Lower lobe of right lung (tissue), 2 donors: ENCODE results near the gene ENTPD2. TPM values are rescaled to one million over a fixed set of nuclear protein-coding genes. Genes with fewer than 3 reads are reported as not detected.

ENCODE experiments used
- ATAC-seq, 2 donors: fragments of 200-7000 bp; cut with Tn5 transposase; one replicate each; pipeline ENCODE4 v1.9.1; 2020 to 2022; ENCODE audit warnings: mild to moderate bottlenecking in 2 of 2, moderate library complexity in 2 of 2
- DNase-seq: peaks from one replicate; pipeline ENCODE4 v3.0.0-alpha.2; 2020
- H3K27ac ChIP-seq: fragments of 200-600 bp; one replicate; pipeline ENCODE4 v1.8.0; 2022
- H3K27me3 ChIP-seq: fragments of 200-600 bp; one replicate; pipeline ENCODE4 v1.8.0; 2022; ENCODE audit warnings: low read depth
- H3K36me3 ChIP-seq: fragments of 200-600 bp; one replicate; pipeline ENCODE4 v1.8.0; 2022; ENCODE audit warnings: mild to moderate bottlenecking
- H3K4me1 ChIP-seq: fragments of 200-600 bp; one replicate; pipeline ENCODE4 v1.8.0; 2022
- H3K4me3 ChIP-seq: fragments of 200-600 bp; one replicate; pipeline ENCODE4 v1.8.0; 2022; ENCODE audit warnings: mild to moderate bottlenecking
- H3K9me3 ChIP-seq: fragments of 200-600 bp; one replicate; pipeline ENCODE4 v1.8.0; 2022
- CTCF ChIP-seq: fragments of 200-600 bp; IDR thresholded peaks from one replicate; pipeline ENCODE4 v1.8.0; 2022; ENCODE audit warnings: antibody characterized with exemption, mild to moderate bottlenecking
- intact Hi-C: fragments of 100-400 bp; cut with DNase I; formaldehyde crosslinking; loops from one replicate; pipeline ENCODE4 v1.11.0; 2022
- total RNA-seq: library from RNA; stranded (reverse); fragmentation: NEBNext Ultra II Directional; extraction: Animal tissue kit (Norgen Biotek cat#: 25700); gene quantifications from one replicate; pipeline ENCODE4 v1.2.1, GENCODE V29; 2021
- donor health status: DM: no; HTN: yes; CAD: no; lungs with severe emphysema.

The ENTPD2 gene
- total RNA-seq, 1 donor from 2014 or later = 0.62 TPM

DNA sequence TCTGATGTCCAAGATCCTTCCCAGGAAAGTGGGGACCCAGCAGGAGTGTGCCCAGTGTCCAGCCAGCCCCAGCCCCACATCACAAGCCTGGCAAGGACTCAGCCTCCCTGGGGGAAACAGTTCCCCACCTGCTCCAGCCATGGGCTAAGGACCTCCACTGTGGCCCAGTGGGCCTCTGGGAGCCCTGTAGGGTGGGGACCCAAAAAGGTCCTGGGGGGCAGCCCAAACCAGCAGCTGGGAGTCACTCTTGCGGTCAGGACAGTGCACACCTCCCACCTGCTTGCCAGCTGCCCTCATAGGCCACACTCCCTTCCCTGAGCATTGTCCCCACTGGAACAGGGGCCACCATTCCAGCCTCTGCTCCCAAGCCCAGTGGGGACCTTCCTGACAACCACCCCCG lies 27.5 kb downstream of the ENTPD2 start:
- intact Hi-C loops = no loop called here
- H3K27ac ChIP-seq = no peak overlapping the region
- TF ChIP-seq CTCF = no peak

DNA sequence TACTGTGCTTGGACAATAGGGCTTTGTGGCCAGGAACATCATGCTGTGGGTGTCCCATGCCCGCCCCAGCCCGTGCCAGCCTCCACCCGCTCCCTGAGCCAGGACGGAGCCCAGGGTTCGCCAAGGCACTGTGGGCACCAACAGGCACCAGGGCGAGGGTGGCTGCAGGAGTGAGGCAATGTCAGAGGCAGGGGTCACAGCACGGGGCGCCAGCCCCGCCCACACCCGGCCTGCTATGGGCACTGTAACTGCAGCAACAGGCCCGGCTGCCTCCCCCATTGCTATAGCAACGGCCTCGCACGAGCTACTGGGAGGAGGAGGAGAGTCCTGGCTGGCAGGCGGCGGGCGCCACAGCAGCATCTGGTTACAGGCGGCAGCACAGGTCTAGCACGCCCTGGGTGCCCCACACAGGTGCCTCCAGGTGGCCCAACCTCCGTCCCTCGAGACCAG lies 28.3 kb downstream of the ENTPD2 start:
- no peak for TF ChIP-seq CTCF
- no peaks in the 10 kb centered on the region for H3K9me3 ChIP-seq
- intact Hi-C loops = no loop called here
- ATAC-seq = no peak
- H3K27me3 ChIP-seq = no peaks in the 10 kb centered on the region
- H3K36me3 ChIP-seq = peaks cover 3% of the 10 kb centered on the region
- peaks cover 42% of the 10 kb centered on the region for H3K4me1 ChIP-seq
- no peak overlapping the region for H3K4me3 ChIP-seq
- DNase-seq = no peak
- H3K27ac ChIP-seq = no peak overlapping the region

More for the DNA sequence above, 27.5 kb downstream of the ENTPD2 start:
- no peaks in the 10 kb centered on the region for H3K9me3 ChIP-seq
- no peak for DNase-seq
- no peaks in the 10 kb centered on the region for H3K36me3 ChIP-seq
- no peak overlapping the region for H3K4me3 ChIP-seq
- H3K27me3 ChIP-seq = no peaks in the 10 kb centered on the region
- peaks cover 50% of the 10 kb centered on the region for H3K4me1 ChIP-seq
- no peak for ATAC-seq

DNA sequence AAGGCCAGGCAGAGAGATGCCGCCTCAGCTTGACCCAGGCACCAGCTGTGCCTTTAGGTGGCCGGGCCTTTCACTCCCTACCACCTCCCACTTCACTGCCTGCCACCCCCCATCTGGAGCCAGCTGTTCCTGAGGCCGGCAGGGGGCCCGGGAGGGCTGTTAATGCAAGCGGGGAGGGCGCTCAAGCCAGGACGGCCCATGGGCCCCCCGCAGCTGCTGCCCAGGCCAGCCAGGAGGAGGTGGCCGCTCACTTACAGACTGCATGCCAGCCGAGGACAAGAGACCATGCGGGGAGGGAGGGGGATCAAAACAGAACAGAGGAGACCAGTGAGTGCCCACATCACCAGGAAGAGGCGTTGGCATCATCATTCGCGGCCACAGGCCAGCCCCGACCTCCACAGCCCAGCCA lies 30.3 kb downstream of the ENTPD2 start:
- no peak for ATAC-seq
- intact Hi-C loops = no loop called here
- H3K9me3 ChIP-seq = no peaks in the 10 kb centered on the region
- no peak for DNase-seq
- no peak overlapping the region for H3K27ac ChIP-seq
- no peaks in the 10 kb centered on the region for H3K27me3 ChIP-seq
- TF ChIP-seq CTCF = no peak
- H3K4me1 ChIP-seq = peaks cover 22% of the 10 kb centered on the region
- peaks cover 3% of the 10 kb centered on the region for H3K36me3 ChIP-seq
- H3K4me3 ChIP-seq = no peak overlapping the region

GRCh38 chr9:137023157-137023556 lies 30.7 kb downstream of the ENTPD2 start:
- H3K27me3 ChIP-seq = no peaks in the 10 kb centered on the region
- ATAC-seq (no peak), DNase-seq (no peak)
- H3K4me1 ChIP-seq = peaks cover 19% of the 10 kb centered on the region
- TF ChIP-seq CTCF = no peak
- intact Hi-C loops = no loop called here
- no peak overlapping the region for H3K27ac ChIP-seq
- peaks cover 3% of the 10 kb centered on the region for H3K36me3 ChIP-seq
- no peak overlapping the region for H3K4me3 ChIP-seq
- no peaks in the 10 kb centered on the region for H3K9me3 ChIP-seq

- DNase-seq = no peak
- Histone ChIP-seq H3K4me3 (no peak overlapping the region), H3K4me1 (peaks cover 19% of the 10 kb centered on the region), H3K27ac (no peak overlapping the region), H3K27me3 (no peaks in the 10 kb centered on the region), H3K9me3 (no peaks in the 10 kb centered on the region), H3K36me3 (peaks cover 7% of the 10 kb centered on the region)
- no peak for TF ChIP-seq CTCF
- ATAC-seq = no peak
- intact Hi-C loops = no loop called here
Measured at GRCh38 chr9:137022662-137023008, 31.2 kb downstream of the ENTPD2 start.
